Uterus (tissue), 4 donors: ENCODE measurements around the gene TOR1AIP2. TPM values are rescaled to one million over a fixed set of nuclear protein-coding genes. Genes with fewer than 3 reads are reported as not detected.

Source experiments
- DNase-seq, 2 donors: peaks; one replicate each; pipeline ENCODE4 v3.0.0-alpha.2; 2019 to 2020
- H3K27ac ChIP-seq, 2 donors: fragments of 200-600 bp; sonication (generic); 1 replicate in 1 of 2; 2 replicates in 1 of 2; pipeline ENCODE4 v1.5.1; 2016 to 2018
- H3K27me3 ChIP-seq, 2 donors: fragments of 200-600 bp; sonication (generic); one replicate each; pipeline ENCODE4 v1.5.1; 2018 to 2019; ENCODE audit warnings: control low read depth in 1 of 2
- H3K36me3 ChIP-seq, 2 donors: fragments of 200-600 bp; sonication (generic); one replicate each; pipeline ENCODE4 v1.5.1; 2019; ENCODE audit warnings: control low read depth in 1 of 2
- H3K4me1 ChIP-seq, 2 donors: fragments of 200-600 bp; sonication (generic); one replicate each; pipeline ENCODE4 v1.5.1; 2018 to 2019; ENCODE audit warnings: control low read depth in 1 of 2
- H3K4me3 ChIP-seq, 2 donors: fragments of 200-600 bp; sonication (generic); 1 replicate in 1 of 2; 2 replicates in 1 of 2; pipeline ENCODE4 v1.5.1; 2018 to 2019; ENCODE audit warnings: mild to moderate bottlenecking in 1 of 2
- H3K9me3 ChIP-seq, 2 donors: fragments of 200-600 bp; sonication (generic); one replicate each; pipeline ENCODE4 v1.5.1; 2019; ENCODE audit warnings: control low read depth in 1 of 2
- POLR2A ChIP-seq, 2 donors: fragments of 450-650 bp; IDR thresholded peaks; one replicate each; pipeline ENCODE4 v1.6.1; 2016; ENCODE audit warnings: antibody characterized with exemption in 2 of 2, mild to moderate bottlenecking in 1 of 2, moderate library complexity in 1 of 2
- intact Hi-C: fragments of 100-400 bp; cut with DNase I; formaldehyde crosslinking; loops from one replicate; pipeline ENCODE4 v1.15.1; 2023; ENCODE audit warnings: low total_unique reads
- total RNA-seq, 4 donors: library from RNA; depleted of rRNA in 3 of 4; stranded (reverse); fragments of >200 nt in 3 of 4; gene quantifications; one replicate each; pipeline versions ENCODE4 v1.1.0 to v1.2.4, GENCODE V29; 2014 to 2023
- TF ChIP-seq, protein P1 (sequence below), 4 experiments: fragments of 200-600 bp in 2 of 4; fragments of 450-650 bp in 2 of 4; sonication (generic) in 2 of 4; IDR thresholded peaks; one replicate each; pipeline ENCODE4 v1.5.1; 2016 to 2019; ENCODE audit warnings: antibody characterized with exemption in 4 of 4, mild to moderate bottlenecking in 2 of 4, moderate library complexity in 1 of 4
- donor health status: DM: yes; HTN: yes; CAD: no.

TOR1AIP2 gene
- total RNA-seq, 4 donors from 2014 or later: 32.1 to 94.4 (median 58.8) TPM

DNA sequence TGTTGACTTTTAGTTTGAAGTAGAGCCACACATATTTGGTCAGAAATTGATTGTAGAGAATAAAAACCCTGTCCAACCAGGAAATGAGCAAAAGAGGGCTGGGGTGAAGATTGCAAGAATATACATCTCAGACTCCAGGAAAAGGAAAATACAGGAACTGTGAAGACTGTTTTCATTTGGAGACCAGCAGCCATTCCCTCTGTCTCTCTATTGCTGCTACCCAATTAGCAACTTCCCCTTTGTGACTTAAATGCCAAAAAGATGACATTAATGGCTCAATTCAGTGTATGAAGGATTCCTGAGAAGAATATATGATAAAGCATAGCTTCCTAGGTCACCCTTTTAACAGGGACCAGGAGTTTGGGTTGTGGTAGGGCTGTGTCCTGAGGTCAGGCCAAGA, 45.4 kb upstream of the TOR1AIP2 start:
- Histone ChIP-seq H3K4me1 (no peaks in the 10 kb centered on the region), H3K36me3 (no peaks in the 10 kb centered on the region), H3K9me3 (no peaks in the 10 kb centered on the region), H3K4me3 (no peak overlapping the region), H3K27me3 (no peaks in the 10 kb centered on the region), H3K27ac (no peak overlapping the region)
- intact Hi-C loops: no loop called here
- DNase-seq: no peak
- no peak for TF ChIP-seq POLR2A (IDR thresholded peaks at IDR 0.05)
- TF ChIP-seq, protein P1, sequence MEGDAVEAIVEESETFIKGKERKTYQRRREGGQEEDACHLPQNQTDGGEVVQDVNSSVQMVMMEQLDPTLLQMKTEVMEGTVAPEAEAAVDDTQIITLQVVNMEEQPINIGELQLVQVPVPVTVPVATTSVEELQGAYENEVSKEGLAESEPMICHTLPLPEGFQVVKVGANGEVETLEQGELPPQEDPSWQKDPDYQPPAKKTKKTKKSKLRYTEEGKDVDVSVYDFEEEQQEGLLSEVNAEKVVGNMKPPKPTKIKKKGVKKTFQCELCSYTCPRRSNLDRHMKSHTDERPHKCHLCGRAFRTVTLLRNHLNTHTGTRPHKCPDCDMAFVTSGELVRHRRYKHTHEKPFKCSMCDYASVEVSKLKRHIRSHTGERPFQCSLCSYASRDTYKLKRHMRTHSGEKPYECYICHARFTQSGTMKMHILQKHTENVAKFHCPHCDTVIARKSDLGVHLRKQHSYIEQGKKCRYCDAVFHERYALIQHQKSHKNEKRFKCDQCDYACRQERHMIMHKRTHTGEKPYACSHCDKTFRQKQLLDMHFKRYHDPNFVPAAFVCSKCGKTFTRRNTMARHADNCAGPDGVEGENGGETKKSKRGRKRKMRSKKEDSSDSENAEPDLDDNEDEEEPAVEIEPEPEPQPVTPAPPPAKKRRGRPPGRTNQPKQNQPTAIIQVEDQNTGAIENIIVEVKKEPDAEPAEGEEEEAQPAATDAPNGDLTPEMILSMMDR (IDR thresholded peaks at IDR 0.05): no peak

DNA sequence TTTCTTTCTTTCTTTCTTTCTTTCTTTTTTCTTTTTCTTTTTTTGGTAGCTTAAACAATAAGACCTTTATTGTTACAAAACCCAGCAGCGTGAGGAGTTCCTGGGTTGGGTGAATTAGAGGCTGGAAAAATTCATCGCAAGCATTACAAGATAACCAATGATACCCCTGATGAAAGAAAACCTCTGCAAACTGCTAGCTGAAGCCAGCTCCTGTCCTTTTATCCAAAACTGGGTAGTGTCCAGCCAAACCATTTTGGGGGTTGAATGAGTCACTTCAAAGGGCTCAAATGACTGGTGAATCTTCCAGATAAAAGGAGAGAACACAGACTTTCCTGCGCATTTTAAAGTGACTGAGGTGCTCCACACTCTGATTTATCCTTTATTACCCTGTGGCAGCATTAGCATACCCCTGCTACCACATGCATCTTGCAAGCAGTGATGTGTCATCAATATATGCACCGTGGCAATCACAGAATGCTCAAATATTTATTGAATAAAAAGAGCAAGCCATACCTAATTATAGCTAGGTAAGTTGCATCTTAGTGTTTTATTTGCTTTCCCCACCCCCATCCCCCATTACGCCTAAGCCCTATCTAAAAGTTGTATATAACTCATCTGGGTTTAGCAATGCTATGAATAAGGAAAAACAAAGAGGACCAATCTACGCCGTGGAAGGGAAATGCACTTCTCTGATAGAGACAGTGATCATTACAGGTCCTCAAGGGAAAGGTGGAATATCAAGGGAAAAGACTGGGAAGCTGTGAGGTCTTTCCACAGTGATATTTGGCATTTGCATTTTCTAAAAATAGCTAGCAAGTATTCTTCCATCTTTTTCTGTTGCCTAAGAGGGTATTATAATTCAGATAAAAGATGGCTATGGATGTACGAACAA, 44.6 kb upstream of the TOR1AIP2 start:
- H3K27me3 ChIP-seq: no peaks in the 10 kb centered on the region
- intact Hi-C loops: no loop called here
- no peak for DNase-seq
- no peaks in the 10 kb centered on the region for H3K9me3 ChIP-seq
- H3K4me1 ChIP-seq: no peaks in the 10 kb centered on the region
- no peak overlapping the region for H3K27ac ChIP-seq
- H3K4me3 ChIP-seq: no peak overlapping the region
- TF ChIP-seq, protein P1 (IDR thresholded peaks at IDR 0.05): no peak
- TF ChIP-seq POLR2A (IDR thresholded peaks at IDR 0.05): no peak
- H3K36me3 ChIP-seq: no peaks in the 10 kb centered on the region

DNA sequence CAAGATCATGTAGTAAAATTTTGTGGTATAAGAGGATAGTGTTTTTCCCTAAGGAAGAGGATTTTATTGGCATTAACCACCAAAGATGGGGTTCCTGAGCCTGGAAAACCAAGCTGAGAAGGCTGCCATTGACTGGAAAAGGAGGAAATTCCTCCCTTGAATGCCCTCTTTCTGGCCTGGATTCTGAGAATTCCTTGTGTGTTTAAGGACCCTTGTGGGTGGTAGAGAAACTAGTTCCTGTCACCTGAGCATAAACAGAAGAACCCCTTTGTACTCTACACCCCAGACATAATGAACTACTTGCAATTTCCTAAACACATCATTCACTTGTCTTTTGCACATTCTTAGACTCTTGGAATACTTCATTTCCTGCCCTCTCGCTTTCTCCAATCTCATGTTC, 43.9 kb upstream of the TOR1AIP2 start:
- intact Hi-C loops: no loop called here
- DNase-seq: no peak
- no peak overlapping the region for H3K27ac ChIP-seq
- no peak overlapping the region for H3K4me3 ChIP-seq
- H3K27me3 ChIP-seq: no peaks in the 10 kb centered on the region
- TF ChIP-seq, protein P1 (IDR thresholded peaks at IDR 0.05): no peak
- no peak for TF ChIP-seq POLR2A (IDR thresholded peaks at IDR 0.05)
- H3K9me3 ChIP-seq: no peaks in the 10 kb centered on the region
- H3K4me1 ChIP-seq: no peaks in the 10 kb centered on the region
- H3K36me3 ChIP-seq: no peaks in the 10 kb centered on the region

DNA sequence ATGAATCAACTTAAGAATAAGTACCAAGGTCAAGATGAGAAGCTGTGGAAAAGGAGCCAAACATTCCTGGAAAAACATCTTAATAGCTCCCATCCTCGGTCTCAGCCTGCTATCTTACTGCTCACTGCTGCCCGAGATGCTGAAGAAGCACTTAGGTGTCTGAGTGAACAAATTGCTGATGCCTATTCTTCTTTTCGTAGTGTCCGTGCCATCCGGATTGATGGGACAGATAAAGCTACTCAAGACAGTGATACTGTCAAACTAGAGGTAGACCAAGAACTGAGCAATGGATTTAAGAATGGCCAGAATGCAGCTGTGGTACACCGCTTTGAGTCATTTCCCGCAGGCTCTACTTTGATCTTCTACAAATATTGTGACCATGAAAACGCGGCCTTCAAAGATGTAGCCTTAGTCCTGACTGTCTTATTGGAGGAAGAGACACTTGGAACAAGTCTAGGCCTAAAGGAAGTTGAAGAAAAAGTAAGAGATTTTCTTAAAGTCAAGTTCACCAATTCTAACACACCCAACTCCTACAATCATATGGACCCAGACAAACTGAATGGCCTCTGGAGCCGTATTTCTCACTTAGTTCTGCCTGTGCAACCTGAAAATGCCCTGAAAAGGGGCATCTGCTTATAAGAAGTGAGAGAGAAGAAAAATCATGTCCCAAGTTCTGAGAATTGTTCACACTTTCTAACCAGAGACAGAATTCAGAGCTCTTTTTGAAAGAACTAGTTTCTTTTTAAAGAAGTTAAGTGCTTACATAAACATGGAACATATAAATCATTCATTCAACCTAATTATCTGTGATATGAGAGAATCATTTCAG, 40.2 kb upstream of the TOR1AIP2 start:
- no peaks in the 10 kb centered on the region for H3K4me1 ChIP-seq
- TF ChIP-seq, protein P1 (IDR thresholded peaks at IDR 0.05): no peak
- no peak for TF ChIP-seq POLR2A (IDR thresholded peaks at IDR 0.05)
- no peak overlapping the region for H3K4me3 ChIP-seq
- H3K36me3 ChIP-seq: no peaks in the 10 kb centered on the region
- no peak overlapping the region for H3K27ac ChIP-seq
- no peaks in the 10 kb centered on the region for H3K9me3 ChIP-seq
- H3K27me3 ChIP-seq: no peaks in the 10 kb centered on the region
- DNase-seq: no peak
- intact Hi-C loops: no loop called here

DNA sequence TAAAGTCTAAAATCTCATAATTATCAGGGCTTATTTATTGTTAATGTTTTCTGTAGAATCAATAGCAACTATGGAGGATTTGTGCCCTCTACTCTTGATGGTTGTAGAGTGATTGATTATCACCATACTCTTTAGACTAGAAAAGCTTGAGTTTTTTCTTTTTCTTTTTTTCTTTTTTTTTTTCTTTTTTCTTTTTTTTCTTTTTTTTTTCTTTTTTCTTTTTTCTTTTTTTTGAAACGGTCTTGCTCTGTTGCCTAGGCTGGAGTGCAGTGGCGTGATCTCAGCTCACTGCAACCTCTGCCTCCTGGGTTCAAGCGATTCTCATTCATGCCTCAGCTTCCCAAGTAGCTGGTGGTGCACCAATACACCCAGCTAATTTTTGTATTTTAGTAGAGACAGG, 34.2 kb upstream of the TOR1AIP2 start:
- DNase-seq: no peak
- TF ChIP-seq POLR2A (IDR thresholded peaks at IDR 0.05): no peak
- TF ChIP-seq, protein P1 (IDR thresholded peaks at IDR 0.05): no peak
- H3K9me3 ChIP-seq: no peaks in the 10 kb centered on the region
- no peak overlapping the region for H3K27ac ChIP-seq
- no peaks in the 10 kb centered on the region for H3K4me1 ChIP-seq
- no peak overlapping the region for H3K4me3 ChIP-seq
- intact Hi-C loops: no loop called here
- H3K27me3 ChIP-seq: no peaks in the 10 kb centered on the region
- H3K36me3 ChIP-seq: no peaks in the 10 kb centered on the region
